ENCODE results near the gene UIMC1.
A peak's percentile ranks its signal among the peaks of the same experiment; 100 is the strongest.

Gene UIMC1

DNA sequence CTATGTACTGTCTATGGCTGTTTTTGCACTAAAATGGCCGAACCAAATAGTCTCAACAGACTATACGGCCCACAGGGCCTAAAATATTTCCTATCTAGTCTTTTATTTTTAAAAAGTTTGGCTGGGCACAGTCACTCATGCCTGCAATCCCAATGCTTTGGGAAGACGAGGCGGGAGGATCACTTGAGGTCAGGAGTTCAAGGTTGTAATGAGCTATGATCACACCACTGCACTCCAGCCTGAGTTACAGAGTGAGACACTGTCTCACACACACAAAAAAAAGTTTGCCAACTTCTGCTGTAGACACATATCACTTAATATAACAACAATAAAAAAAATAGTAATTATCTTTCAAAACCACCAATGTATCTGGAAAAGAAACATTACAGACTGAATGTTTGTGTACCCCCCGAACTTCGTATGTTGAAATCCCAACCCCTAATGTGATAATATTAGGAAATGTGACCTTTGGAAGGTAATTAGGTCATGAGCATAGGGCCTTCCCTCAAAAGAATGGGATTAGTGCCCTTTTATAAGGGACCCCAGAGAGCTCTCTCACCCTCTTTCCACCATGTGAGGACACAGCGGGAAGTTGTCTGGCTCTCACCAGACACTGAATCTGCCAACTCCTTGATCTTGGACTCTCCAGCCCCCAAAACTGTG lies 53.9 kb downstream of the UIMC1 start:
- no peak for DNase-seq

DNA sequence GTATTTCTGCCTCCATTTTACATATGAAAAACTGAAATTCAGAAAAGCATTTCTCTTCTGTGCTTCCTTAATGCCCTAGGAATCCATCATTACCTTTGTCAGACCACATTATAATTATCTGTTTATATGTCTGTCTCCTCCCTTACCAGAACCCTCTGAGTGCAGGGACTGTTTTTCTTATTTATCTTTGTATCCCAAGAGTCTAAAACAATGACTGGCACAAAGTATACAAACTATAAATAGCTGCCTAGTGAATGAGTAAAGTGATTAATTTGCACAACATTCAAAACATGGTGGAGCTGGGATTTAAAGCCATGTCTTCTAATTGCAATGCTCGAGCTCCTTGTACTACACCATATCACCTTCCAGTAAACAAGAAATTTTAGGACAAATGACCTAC lies 58.1 kb downstream of the UIMC1 start:
- DNase-seq: no peak

DNA sequence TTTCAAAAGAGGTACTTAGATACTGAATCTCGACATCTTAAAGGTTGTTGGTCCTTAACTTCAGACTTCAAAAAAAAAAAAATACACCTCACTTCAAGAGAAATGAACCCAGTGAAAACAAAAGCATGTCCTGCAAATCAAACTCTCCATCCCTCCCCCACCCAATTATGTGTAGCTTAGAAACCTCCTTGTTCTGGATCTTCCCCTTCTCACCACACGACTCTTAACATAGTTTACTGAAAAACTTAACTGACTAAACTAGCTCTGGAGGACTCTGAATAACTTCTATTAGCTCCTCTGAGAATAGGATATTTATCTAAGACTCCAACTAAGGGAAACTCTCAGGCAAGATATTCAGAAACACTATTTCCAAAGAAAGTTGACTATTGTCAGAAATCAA lies 58.7 kb downstream of the UIMC1 start:
- DNase-seq: no peak

DNA sequence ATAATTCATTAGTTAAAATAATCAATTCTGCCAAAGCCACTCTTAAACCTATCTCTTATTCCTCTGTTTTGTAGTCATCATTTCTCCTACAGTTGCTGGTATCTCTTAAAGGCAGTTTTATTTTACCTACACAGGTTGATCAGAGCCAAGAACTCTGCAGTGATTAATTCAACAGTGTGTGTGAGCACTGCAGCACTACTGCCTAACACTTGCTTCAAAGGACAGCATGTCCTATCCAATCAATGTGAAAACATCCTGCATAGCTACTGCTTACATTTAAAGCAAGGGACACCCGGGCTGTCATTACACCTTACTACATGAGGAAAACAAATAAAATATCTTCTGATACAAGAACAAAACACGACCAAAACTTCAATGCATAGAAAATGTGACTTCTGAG lies 62.3 kb downstream of the UIMC1 start:
- DNase-seq: no peak

DNA sequence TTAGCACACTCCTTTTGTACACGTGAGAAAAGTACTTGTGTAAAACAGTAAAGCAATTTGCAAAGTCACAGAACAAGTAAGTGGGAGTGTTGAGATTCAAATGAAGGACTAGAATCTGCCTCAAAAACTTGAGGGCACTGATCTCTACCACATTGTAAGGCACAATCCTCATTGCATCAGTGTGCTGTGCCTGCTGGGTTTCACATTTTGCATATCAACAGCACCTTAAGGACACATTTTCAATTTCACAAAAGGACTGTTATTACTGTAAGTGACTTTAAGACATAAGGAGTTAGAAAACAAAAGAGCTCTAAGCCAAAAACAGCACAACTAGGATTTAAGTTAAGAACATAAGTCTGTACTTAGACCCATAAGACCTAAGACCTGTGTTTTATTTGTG lies 62.8 kb downstream of the UIMC1 start:
- no peak for DNase-seq

DNA sequence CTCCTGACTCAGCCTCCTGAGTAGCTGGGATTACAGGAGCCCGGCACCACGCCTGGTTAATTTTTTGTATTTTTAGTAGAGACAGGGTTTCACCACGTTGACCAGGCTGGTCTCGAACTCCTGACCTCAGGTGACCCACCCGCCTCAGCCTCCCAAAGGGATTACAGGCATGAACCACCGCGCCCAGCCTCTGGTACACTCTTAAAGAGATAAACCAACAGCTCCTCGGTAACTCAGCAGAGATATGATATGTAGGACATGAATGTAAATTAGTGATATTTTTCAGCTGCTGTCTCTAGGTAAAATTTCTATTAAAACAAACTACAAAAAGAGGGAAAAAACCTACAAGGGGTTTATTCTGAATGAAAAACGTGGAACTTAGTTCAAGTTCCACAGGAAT lies 64.6 kb downstream of the UIMC1 start:
- DNase-seq: no peak

DNA sequence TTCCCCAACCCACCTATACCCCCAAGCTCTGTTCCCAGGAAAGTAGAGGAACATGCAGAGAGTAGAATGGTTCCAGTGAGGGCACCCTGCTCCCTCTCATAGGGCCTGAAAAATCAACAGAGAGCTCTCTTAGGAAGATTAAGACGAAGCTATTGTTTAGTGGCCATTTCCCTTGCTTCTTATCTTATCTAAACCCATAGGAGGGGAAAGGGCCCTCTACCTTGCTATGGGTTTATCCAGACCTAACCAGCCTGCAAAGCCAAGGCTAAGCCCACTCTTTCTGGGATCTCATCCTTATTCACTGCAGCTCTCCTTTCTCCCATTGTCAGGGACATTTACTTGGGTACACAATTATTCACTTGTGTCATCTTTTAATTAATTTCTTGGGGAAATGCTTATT lies 68.1 kb downstream of the UIMC1 start:
- DNase-seq: no peak

DNA sequence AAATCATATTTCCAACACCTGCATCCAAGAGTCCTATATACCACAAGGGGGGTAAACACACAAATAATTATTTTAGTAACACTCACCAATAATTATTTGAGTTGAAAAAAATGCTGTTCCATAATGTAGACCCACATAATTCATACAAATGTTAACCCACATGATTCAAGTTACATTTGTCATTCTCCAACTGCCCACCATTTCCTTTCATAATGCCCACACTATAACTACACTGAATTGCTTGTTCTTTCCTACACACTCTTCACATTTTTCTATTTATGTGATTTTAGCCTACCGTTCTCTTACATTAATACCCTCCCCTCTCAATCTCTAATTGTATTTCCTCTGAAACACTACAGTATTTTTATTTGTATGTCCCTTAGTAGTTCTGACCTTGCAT lies 71.6 kb downstream of the UIMC1 start:
- no peak for DNase-seq

DNA sequence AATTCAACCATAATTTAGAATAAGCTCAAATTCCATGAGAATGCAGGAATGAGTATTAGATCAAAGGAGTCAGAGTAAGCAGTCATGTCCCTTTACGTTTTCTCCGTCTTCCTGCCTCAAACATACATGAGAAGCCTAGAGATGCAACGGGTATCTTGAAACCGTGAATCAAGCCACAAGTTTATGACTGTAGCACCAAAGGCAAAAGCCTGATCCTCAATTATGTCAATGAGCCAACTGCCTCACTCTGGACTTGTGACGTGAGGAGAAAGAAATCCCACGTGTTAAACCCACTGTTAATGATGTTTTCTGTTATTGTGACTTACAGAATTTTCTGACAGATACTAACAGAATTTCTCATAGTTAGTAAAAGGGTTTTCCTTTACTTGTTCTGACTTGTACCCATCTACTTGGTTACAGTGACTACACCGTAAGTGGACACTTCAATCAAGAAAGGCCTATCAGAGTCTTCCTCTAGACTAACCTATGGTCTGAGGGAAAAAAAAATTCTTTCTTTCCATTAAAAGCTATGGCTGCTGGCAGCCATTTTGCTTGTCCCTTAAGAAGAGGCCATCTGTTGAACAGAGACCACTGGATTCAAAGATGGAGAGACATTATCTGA lies 72.2 kb downstream of the UIMC1 start:
- DNase-seq: no peak

DNA sequence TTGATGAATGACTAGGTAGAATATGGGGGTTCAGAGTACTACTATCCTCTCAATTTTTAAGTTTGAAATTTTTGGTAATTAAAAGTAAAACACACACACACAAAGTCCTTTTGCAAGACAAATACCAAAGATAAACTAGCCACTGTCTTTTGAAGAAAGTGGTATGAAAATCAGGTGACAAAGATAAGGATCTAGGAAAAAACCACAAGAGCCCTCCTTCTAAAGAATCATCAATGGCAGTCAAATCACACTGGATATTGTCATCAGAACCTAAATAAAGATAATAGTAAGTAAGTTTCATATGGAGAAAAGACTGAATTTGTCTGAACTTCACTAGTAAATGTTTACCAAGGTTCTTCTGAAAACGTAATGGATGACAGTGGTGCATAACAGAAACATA lies 76.9 kb downstream of the UIMC1 start:
- DNase-seq: no peak

DNA sequence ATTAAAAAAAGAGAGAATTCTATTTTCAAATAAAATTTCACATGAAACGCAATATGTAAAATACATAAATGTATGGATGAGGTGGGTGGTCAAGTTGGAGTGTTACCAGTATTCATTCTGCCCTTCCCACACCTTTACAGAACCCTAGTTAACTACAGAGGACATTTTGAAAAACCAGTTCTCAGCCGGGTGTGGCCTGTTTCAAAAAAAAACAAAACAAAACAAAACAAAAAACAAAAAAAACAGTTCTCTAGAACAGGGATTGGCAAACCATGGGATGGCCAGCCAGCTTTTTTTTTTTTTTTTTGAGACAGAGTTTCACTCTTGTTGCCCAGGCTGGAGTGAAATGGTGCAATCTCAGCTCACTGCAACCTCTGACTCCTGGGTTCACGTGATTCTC lies 79.0 kb downstream of the UIMC1 start:
- DNase-seq: no peak

DNA sequence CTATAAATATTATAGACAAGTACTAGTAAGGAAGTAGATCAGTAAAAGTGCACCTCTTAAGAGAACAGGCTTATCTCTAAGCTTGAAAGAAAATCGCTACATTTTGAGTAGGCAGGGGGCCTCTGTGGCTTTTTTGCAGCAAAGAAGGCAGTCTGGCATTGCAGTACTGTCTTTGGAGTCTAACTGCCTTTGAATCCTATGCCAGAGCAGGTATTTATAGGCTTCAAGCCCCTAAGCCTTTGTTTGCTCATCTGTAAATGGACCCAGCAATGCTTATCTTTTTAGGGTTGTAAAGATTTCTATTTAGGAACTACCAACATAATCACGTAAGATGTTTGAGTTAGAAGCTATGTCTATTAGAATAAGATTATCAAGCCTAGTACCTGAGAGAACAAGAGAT lies 83.8 kb downstream of the UIMC1 start:
- no peak for DNase-seq

DNA sequence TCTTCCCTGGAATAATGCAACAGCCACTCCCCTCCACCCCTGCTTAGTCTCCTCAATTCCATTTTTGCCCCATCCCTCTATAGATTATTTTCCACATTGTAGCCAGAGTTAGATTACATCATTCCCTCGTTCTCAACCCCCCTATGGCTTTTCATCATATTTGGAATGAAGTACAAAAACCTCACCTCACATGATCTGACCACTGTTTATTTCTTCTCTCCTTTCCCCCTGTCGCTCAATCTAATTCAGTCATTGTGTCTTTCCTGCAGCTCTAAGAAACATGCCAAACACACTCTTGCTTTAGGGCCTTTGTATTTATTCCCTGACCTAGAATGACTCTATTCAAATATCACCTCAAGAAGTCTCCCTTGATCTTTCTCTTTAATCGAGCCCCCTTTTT lies 84.9 kb downstream of the UIMC1 start:
- no peak for DNase-seq

DNA sequence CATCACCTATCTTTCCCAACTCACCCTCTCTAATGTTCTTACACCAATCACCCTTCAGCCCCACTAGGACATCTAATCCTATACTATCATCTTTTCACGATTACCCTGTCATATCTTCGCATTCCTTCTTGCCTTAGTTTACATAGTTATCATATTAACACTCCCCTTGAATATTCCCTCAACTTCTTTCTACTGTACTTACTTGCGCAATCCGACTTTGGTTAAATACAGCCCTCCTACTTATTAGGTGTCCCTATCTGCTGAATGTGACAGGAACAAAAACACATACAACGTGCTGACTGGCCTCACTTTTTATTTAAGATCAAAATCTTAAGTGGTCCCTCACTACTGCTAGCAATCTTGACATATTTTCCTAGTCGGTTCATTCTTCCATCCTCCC lies 88.0 kb downstream of the UIMC1 start:
- no peak for DNase-seq

DNA sequence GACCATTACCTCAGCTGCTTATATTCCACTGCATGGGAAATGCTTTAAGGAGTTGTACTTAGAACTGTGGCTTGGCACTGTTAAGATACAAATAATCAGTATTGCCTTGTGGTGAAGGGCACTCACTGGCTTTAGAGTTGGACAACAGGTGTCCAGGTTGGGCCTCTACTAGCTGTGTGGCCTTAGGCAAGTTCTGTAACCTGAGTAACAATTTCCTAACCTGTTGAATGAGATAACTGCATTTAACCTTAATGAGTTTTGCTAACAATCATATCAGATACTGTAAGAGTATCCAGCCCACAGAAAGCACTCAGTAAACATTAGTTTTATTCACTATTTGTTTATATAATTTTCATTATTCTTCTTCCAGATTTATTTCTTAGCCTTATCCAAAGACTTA lies 90.2 kb downstream of the UIMC1 start:
- DNase-seq: no peak

DNA sequence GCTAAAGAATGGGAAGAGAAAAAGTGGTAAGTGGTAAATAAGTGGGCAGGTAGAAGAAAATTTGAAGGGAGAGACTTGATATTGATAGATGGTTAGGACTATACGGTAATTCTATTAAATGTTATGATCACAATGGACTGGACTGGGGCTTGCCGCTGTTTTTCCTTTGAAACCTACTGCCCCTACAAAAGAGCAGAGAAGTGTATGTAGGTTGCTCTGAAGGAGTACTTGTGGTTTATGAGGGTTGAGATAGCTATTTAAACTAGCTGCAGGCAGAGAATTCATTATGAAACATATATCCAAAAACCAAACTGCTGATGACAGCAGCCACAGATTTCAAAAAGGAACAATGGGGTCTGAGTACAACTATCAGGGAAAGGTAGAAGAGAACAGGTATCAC lies 90.7 kb downstream of the UIMC1 start:
- no peak for DNase-seq

DNA sequence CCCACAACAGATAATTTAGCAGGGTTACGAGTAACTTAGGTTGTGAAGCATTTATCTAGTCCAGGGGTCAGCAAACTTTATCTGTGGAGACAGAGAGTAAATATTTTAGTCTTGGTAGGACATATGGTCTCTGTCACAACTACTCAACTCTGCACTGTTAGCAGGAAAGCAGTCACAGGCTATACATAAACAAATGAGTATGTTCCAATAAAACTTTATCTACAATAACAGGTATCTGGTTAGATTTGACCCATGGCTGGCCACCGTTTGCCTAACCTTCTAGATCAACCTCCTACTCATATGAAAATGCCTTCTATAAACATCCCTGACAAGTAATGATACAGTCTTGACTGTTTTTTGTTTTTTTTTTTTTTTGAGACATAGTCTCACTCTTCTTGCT lies 94.5 kb downstream of the UIMC1 start:
- no peak for DNase-seq

DNA sequence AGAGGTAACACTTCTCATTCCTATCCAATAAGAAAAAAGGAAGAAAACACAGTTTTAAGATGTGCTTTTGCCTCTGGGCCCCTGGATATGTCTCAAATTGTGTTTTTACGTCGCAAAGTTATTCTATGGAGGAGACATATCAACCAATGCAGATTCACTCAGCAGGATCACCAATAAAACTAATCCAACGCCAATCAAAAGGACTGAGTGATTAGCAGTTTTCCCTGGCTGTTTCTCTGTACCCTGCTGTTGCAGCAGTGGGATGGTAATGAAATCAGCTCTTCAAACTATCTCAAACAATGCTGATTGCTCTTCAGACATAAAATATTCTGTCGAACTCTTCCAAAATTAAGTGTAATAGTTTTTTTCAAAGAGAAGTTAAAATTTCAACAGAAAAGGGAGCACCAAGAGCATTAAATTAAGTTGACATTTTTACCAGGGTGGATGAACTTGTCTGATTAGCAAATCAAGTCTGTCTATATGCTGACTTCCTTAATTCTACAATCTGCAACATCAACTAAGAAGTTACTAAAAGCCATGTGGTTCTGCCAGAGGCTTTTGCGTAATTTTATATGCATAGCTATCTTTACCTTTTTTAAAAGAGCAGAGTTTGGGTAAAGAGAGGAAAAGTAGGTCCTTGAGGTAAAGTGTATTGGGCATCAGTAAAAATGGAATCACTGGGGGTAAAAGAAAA lies 97.8 kb downstream of the UIMC1 start:
- DNase-seq: no peak

DNA sequence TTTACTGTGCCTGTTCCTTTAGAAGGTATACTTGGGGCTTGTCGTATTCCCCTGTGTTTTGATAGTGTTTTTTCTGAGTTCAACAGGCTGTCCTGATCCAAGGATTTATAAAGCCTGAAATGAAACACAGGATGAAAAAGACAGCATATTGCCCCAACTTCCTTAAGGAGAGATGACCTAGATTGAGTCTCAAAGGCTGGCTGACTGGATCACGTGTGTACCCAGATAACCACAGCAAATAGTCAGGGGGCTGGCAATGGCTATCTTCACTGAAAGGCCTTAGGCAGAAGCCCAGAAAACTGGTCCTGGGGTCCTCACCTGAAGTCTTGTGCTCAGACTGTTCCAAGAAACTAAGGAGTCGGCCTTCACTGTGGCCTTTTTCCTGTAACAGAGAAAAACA lies 99.8 kb downstream of the UIMC1 start:
- no peak for DNase-seq

DNA sequence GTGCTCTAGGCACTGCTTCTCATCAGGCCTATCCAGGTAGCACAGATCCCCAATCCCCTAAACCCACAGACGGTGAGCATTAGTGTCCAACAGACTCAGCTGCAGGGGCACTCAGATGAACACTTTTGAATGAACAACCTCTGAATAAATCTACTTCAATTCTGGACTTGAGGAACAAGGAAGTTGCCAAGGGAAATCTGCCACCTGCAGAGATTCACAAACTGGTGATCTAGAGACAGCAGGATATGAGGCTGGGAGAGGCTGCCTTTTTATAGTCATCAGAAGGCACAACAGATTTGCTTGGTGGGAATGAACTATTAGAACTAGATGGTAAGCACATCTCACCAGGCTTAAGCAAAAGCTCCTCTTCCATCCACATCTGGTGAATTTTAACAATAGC lies 100.5 kb downstream of the UIMC1 start:
- DNase-seq: no peak

DNA sequence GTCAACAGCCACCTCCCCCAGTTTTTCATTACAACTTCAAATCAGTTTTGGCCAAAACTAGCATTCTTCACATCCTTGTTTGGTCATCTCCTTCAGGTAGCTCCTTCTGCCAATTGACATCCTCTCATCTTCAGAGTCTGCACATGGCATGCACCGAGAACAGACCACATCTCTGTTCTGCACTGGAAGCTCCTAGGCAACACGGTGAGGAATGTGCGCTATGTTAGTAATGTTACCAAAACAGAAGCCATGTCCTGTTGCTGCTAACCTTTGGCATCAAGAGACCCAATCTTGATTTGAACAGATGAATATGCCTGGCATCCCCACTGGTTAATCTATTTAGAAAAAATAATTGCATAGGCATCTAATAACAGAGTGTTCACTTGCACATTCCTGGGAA lies 102.3 kb downstream of the UIMC1 start:
- DNase-seq: peak; percentile 1

DNA sequence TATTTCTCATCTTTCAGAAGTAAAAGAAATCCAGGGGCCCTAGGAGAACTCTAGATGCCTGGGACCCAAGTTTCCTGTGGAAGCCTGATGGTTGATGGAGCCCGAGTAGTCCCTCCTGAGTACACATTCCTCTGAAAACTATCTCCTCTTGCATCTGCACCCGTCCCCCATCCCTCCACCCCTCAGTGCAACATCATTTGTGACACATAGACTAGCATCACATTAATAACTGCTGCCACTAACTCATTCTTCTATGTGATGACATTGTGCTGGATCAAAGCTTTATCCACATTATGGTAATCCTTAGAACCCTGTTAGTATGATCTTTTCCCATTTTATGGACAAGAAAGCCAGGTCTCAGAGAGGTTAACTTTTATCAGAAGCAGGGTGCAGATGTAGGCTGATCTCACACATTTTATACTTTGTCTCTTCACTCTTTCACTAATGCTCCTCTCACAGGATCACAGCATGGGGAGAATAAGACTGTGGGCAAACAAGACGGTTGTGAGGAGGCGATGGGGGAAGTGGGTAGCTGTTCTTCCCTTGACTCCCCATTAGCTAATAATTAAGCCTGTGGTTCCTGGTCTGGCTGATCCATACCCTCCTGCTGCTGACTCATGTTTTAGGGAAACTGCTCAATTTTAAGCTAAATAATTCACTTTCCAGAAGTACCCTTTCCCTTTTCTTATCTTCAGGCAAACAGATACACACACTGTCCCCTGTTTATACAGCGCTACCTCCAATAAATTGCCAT lies 103.5 kb downstream of the UIMC1 start:
- DNase-seq: no peak

DNA sequence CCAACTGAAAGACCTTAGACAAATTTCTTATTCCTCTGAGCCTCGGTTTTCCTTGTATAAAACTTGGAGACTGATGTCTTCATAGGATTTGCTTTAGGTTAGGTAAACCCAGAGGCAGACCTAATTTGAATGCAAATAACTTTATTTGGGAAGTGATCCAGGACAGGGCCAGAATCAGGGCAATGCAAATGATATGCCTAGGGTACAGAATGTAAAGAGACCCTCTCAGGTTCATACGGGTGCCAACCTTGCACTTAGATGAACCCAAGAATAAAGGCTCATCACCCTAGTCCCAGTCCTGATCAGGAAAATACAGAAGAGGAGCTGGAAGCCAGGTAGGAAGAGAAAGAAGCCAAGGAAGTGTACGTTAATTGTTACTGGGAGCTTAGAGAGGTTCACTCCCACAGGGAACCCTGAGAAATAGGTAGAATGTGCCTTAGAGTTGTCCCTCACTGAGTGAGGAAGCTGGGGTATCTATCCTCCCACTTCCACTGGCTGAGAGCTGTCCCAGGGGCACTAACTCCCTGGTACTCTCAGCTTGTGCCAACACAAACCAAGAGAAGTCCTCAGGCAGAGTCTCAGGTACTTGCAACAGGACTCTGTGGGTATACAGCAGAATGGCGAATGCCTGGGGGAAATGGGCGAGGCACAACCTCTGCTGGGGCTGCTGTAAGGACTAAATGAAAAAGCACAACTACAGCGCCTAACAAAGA lies 104.3 kb downstream of the UIMC1 start:
- DNase-seq: no peak
